Left hindlimb (tissue), 1 donor: ENCODE results near the gene C16orf89.

Experiments used
- DNase-seq: peaks from one replicate; pipeline ENCODE4 v3.0.0-alpha.2; 2018

Gene C16orf89

DNA sequence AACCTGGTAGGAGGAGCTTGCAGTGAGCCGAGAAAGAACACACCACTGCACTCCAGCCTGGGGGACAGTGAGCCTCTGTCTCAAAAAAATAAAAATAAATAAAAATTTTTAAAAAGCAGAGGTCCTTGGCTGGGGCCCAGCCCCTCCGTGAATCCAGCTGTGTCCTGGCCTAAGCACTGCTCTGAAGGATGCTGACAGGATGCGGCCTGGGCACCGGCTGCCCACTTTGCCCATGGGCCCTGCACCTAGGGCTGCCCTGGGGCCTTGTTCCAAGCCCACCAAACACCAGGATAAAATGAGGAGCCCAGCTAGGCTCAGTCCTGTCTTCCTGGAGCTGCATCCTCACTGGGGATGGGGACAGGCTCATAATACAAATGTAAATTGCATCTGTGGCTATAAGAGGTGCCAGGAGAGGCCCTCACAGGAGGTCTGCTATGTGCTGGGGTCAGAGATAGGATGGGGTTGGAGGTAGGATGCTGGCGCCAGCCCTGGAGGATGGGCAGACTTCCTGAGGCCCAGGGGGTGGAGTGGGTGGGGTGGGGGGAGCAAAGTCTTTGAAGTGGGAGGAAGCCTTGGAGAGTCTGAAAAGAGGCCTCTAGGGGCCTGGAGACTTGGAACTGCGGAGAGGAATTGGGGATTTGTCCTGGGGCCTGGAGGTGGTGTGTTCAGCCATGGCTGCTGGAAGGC is 6.2 kb downstream of the C16orf89 start:
- DNase-seq, result peak; percentile 8

GRCh38 chr16:5058476-5058875 is 7.3 kb downstream of the C16orf89 start:
- DNase-seq, result peak; percentile 26

GRCh38 chr16:5056352-5056751 is 9.4 kb downstream of the C16orf89 start:
- DNase-seq, result peak; percentile 15

DNA sequence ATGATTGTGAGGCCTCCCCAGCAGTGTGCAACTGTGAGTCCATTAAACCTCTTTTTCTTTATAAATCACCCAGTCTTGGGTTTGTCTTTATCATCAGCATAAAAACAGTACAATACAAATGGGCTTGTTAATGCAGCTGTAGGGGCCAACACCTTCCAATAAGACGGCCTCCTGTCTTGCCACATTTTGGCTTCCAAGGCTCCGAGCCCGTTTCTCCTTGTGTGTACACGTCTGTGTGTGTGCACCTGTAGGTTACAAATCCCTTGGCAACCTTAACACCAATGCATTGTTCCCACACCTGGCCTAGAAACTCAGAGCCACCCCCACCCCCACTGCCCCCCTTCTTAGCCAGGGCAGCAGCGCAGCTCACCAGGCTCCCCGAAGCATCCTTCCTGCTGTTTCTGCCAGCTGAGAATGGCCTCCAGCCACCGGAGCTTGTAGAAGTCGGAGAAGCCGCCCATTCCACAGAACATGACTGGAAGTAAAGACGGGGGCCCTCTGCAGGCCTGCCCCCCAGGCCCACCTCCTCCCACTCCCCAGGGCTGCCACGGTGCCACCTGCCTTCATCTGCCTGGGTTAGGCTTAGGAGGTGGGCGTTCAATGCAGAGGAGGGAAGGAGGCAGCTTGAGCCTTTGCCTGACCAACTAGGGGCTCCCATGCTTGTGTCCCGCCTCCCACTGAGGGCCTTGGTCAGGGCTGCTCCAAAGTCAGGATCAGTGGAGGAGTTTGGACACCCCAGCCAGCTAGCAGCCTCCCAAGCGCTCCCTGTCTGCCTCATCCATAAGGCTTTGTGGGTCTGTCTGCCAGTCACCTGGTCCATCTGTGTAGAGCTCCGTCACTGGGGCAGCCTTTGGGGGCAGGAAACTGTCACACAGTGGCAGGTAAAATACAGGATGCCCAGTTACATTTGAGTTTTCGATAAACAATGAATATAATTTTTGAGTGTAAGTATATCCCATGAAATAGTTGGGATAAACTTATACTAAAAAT is 10.6 kb downstream of the C16orf89 start:
- peak; percentile 9 for DNase-seq

GRCh38 chr16:5046914-5047313 is 18.8 kb downstream of the C16orf89 start:
- peak; percentile 2 for DNase-seq

GRCh38 chr16:5045499-5046115 is 20.1 kb downstream of the C16orf89 start:
- peak; percentile 8 for DNase-seq

- peak; percentile 2 for DNase-seq
Observed at GRCh38 chr16:5044581-5044980, 21.2 kb downstream of the C16orf89 start.

DNA sequence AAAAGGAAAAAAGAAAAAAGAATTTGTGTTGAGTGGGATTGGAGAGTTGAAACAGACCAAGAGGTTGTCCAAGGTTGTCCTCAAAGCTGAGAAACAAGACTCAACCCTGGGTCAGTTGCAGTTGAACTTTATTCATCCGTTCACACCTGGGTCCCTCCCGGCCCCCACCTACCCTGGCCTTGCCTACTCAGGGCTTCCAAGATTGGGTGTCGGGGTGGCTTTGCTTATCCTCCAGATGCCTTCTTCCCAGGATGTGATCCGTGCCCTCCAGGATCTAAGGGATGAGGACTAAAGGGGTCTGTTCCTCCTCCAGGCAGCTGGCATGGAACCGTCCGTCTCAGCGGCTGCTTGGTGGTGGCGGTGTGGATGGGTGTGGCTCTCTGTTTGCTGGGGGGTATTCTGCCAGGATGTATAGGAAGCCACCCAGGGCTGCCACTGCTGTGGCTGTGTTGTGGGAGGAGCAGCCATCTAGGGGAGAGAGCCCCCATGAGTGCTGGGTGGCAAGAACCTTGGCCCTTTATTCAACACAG is 21.7 kb downstream of the C16orf89 start:
- DNase-seq, result peak; percentile 19

DNA sequence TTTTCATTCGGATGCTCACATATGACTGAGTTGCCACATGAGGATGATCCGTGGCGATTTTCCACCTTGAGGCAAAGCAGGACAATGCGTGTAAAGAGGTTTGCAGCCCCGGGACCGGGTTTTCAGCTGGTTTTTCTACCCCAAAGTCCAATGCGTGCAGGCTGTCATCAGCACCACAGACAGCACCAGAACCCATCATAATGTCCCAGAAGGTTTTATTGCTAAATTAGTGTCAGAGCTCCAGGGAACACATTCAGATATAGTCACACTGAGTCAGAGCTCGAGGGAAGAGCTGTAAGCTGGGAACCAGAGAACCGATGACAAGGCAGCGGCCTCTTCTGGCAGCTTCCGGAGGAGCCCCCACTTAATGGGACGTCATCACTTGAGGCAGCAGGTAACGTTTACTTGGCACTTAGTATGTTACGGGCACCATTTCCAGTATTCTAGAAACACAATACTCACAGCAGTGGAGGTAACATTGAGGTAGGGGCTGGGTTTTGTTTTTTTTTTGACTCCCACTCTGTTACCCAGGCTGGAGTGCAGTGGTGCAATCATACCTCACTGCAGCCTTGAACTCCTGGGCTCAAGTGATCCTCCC is 23.1 kb downstream of the C16orf89 start:
- DNase-seq, result peak; percentile 10

DNA sequence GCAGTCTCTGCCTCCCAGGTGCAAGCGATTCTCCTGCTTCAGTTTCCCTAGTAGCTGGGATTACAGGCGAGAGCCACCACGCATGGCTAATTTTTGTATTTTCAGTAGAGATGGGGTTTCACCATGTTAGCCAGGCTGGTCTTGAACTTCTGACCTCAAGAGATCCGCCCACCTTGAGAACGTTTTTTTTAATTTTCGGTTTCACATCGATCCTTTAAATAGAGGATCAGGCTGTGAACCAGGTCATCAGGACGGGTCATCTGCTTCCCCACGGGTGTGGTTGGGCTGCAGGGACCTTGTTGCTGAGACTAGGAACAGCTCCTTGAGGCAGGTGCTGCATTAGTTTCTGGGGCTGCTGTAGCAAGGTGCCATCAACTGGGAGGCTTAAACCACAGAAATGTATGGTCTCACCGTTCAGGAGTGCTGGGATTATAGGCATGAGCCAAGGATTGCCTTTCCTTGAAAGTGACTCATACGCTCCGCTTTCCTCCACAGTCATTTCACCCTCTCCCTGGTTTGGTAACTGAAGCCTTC is 24.1 kb downstream of the C16orf89 start:
- DNase-seq, result peak; percentile 15

DNA sequence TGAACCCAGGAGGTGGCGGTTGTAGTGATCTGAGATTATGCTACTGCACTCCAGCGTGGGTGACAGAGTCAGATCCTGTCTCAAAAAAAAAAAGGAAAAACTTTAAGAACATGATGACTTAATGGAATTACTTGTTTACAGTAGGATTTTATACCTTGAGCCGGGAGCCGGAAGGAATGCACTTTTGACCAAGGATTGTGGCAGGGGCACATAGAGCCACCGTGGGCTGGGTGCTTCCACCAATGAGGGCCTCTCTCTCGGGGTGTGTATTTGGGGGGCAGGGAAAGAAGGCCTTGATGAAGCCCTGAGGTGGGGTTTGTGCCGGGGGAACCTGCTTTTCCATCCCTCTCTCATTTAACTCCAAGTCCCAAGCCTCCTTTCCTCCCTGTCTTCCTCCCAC is 25.3 kb downstream of the C16orf89 start:
- no peak for DNase-seq

DNA sequence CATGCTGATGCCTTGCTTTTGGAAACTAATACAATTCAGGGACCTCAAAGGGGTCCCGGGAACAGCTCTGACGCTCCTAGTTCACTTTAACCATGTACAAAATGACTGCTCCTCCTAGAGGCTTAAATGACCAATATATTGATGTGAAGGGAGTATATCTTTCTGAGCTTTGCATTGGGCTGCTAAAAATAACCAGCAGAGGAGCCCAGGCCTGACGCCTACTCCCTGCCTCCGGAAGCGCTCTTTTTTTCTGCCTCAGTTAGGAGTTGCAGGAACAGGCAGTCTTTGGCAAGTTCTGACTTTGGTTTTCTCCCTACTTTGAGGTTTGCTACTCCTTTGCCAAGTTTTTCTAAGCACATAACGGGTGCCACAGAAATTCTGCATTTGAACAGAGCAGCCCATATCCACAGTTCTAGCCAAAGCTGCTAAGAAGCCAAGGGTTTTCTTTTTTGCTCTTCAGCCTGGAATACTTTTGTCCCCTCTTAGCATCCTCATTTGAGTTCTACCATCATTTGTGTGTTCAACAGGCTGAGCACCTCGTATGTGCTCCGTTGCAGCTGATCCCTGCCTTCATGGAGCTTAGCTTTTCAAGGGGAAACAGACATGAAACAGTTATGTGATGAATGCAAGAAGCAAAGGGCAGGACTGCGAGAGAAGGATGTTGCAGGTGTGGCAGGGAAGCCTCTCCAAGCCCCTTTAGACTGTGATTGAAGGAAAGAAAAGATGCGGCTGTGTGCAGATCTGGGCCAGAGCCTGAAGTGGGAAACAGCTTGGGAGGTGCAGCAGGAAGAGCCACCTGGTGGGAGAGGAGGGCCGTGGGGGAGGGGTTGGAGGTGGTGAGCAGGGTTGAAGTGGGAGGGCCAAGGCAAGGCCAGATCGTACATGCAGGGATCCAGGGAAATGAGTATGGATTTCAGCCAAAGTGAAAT is 29.3 kb downstream of the C16orf89 start:
- peak; percentile 33 for DNase-seq

GRCh38 chr16:5035909-5036227 is 29.9 kb downstream of the C16orf89 start:
- no peak for DNase-seq

DNA sequence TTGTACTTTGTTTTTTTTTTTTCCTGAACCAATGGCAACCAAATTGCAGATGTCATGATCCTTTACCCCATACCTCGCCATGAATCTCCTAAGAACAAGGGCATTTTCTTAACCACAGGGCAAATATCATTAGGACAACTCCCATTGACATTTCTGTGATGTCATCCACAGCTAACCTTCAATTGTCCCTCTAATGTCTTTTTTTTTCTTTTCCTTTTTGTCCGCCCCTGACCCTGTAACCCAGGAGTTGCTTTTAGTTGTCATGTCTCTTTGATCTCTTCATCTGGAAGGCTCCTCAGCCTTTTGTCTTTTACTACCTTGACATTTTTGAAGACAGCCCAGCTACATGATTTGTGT is 31.6 kb downstream of the C16orf89 start:
- DNase-seq, result no peak

DNA sequence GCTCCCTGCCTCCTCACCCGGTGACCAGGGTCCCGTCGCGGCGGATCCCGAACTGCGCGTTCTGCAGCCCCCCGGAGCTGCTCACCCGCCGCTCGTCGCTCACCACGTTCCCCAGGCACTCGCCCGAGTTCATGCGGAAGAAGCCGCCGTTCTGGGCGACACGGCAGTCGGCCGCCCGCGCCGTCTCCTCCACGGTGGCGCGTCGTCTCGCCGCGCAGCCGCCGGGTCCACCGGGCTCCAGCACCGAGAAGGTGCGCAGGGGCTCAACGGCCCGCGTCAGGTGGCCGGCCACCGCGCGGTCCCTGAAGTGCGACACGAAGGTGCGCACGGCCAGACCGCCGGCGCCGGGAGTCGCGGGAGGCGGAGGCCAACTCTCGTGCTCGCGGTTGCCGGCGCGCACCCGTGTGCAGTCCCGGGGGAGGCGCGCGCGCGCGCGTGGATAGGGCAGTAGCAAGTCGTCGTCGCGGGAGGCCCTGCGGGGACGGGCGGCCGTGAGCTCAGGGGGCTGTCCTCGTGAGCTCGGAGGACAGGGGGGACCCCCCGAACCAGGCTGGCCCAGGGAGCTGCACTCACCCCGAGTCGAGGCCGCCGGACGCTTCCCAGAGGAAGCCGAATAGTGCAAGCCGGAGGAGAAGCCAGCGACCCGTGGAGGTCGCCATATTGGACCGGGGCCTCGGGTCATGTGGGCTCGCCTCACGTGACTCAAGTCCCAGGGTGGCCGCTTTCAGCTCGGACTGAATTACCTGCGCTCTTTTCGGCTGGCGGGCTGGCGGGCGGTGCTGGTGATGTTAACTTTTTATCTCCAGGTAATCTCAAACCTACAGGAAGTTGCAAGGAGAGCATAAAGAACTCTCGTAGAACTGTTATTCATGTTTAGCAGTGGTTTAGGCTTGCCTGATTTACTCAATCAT is 32.2 kb downstream of the C16orf89 start, which contains the start of gene NAGPA:
Gene NAGPA, minus strand, starts transcription at position 680 of the 911 bp plus-strand sequence. Its CDS starts 21 bp downstream, at position 659.
- DNase-seq, result peak; percentile 90

DNA sequence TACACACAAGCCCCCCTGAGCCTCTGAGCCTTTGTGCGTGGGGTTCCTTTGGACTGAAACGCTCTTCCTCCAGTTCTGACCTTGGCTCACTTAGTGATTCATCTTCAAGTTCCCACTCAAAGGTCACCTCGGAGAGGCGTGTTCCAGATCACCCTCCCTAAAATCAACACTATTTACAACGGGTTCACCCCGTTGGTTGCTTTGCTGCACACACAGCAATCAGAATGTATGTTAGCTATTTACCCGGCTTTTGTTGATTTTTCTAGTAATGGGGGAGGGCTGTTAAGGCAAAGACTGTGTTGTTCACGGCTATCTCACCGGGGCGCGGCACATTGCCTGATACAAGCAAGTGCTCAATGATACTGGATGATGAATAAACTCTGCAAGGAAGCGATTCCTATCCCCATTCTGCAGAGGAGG is 33.0 kb downstream of the C16orf89 start:
- DNase-seq, result no peak

DNA sequence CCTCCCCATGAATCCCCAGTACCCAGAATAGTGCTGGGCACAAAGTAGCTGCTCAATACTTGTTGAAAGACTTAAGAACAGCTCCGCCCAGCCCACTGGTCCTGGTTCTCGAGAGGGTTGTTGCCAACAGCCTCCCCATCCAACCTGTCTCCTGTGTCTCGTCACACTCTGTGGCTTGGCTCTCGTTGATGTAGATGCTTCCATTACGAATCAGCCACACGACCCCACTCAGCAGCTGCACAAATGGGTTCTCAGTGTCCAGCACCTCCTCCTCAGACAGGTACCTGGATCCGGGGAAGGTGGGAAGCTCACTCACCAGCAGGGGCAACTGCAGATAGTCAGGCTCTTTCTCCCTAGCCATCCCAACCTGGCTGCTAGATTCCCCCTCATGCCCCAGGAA is 34.2 kb downstream of the C16orf89 start:
- DNase-seq, result peak; percentile 22

- peak; percentile 11 for DNase-seq
Observed at GRCh38 chr16:5030251-5030870, 35.4 kb downstream of the C16orf89 start.

DNA sequence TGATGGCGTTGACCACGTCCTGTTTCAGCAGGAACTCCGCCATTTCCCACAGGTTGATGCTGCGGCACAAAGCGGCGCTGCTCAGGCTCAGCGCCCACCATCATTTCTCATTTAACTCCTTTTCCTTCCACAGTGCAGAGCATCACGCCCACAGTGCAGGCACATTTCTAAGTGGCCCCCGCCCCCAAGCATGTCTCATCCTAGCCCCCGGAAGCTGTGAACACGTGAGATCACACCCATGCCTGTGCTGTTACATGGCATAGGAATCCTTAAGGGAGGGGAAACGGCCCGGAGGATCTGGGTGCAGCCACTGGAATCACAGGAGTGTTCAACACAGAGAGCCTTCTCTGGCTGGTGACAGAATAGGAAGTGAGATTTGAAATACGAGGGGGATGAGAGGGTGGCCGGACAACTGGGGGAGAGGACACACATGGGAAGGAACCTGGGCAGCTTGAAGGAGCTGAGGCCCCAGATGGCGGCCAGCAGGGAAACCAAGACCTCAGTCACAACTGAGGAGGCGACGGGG is 36.7 kb downstream of the C16orf89 start:
- peak; percentile 29 for DNase-seq
